AG04449 (cell line): ENCODE data around the gene RNF135.

Source experiments
- CTCF ChIA-PET: fragments of 350-600 bp; formaldehyde crosslinking; extraction: SDS; loops from one replicate; lab custom pipeline; 2021; ENCODE audit warnings: antibody characterized with exemption; lab: Yijun Ruan, JAX
- POLR2A ChIA-PET: fragments of 400-600, 350-600 bp; formaldehyde crosslinking; extraction: SDS; loops from one replicate; lab custom pipeline; 2020; ENCODE audit warnings: antibody characterized with exemption, inconsistent platforms; lab: Yijun Ruan, JAX
- DNase-seq: peaks from one replicate; pipeline ENCODE4 v3.0.0-alpha.2; 2010; ENCODE audit warnings: low read depth, low spot score
- H3K4me3 ChIP-seq: 2 replicates; pipeline ENCODE4 v1.5.1; 2011; ENCODE audit warnings: low read depth, mild to moderate bottlenecking, control low read depth, low read length
- TF ChIP-seq, protein P1 (sequence below): IDR thresholded peaks from one replicate; pipeline ENCODE4 v1.5.1; 2011; ENCODE audit warnings: mild to moderate bottlenecking, moderate library complexity, low read length, control low read depth, inconsistent platforms; ENCODE audit not compliant: insufficient read depth; ENCODE audit errors: missing control alignments

RNF135 gene

DNA sequence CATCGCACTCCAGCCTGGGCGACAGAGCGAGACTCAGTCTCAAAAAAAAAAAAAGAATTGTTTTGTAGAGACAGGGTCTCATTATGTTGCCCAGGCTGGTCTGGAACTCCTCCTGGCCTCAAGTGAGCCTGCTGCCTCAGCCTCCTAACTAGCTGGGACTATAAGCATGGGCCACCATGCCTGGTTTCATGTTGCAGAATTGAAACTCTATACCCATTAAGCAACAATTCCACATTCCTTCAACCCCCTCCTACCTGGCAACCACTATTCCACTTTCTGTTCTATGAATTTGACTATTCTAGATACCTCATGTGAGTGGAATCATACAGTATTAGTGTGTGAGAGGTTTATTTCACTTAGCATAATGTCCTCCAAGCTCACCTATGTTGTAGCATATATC lies 24.5 kb downstream of the RNF135 start:
- CTCF ChIA-PET: no interaction called here
- DNase-seq: no peak
- no peak overlapping the region for H3K4me3 ChIP-seq
- TF ChIP-seq, protein P1, sequence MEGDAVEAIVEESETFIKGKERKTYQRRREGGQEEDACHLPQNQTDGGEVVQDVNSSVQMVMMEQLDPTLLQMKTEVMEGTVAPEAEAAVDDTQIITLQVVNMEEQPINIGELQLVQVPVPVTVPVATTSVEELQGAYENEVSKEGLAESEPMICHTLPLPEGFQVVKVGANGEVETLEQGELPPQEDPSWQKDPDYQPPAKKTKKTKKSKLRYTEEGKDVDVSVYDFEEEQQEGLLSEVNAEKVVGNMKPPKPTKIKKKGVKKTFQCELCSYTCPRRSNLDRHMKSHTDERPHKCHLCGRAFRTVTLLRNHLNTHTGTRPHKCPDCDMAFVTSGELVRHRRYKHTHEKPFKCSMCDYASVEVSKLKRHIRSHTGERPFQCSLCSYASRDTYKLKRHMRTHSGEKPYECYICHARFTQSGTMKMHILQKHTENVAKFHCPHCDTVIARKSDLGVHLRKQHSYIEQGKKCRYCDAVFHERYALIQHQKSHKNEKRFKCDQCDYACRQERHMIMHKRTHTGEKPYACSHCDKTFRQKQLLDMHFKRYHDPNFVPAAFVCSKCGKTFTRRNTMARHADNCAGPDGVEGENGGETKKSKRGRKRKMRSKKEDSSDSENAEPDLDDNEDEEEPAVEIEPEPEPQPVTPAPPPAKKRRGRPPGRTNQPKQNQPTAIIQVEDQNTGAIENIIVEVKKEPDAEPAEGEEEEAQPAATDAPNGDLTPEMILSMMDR: no peak
- POLR2A ChIA-PET: no interaction called here

DNA sequence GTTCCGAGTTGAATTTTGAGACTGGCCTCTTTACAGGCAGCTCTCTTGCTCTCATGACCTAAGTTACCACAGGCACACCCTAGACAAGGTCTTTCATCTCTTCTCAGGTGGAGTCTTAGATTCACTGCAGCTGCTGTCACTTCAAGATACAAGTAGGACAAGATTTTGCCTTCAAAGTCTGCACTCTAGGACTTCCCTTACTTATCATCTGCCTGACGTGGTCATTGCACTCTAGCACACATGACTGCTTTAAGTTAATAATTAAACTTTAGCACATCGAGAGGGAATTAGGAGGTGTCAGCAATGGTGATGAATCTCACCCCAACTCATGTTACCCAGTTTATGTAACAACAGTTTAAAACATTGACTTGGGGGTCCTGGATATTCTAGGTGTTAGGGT lies 25.6 kb downstream of the RNF135 start:
- TF ChIP-seq, protein P1: no peak
- POLR2A ChIA-PET: no interaction called here
- no peak overlapping the region for H3K4me3 ChIP-seq
- DNase-seq: no peak
- CTCF ChIA-PET: interaction anchor here (1.8 kb wide), 1 partner anchor 220 kb away, joined by 5 read pairs; no protein-coding TSS in a partner anchor

DNA sequence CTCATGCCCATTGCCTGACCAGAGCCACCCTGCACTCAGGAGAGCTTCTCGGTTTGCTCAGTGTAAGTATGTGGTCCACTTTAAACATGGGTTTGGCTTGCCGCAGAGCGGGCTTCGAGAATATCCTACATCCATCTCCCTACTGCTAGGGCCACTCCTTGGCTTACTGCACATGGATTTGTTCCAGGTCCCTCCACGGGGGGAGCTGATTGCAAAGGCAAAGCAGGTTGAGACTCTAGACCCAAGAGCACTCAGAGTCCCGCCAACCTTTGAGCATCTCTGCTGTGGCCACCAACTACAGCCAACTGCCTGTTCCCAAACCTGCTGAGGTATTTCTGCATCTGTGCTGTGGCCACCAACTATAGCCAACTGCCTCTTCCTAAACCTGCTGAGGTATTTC lies 26.4 kb downstream of the RNF135 start:
- H3K4me3 ChIP-seq: no peak overlapping the region
- no peak for DNase-seq
- POLR2A ChIA-PET: no interaction called here
- TF ChIP-seq, protein P1: no peak
- CTCF ChIA-PET: interaction anchor here (1.8 kb wide), 1 partner anchor 219 kb away, joined by 5 read pairs; no protein-coding TSS in a partner anchor

DNA sequence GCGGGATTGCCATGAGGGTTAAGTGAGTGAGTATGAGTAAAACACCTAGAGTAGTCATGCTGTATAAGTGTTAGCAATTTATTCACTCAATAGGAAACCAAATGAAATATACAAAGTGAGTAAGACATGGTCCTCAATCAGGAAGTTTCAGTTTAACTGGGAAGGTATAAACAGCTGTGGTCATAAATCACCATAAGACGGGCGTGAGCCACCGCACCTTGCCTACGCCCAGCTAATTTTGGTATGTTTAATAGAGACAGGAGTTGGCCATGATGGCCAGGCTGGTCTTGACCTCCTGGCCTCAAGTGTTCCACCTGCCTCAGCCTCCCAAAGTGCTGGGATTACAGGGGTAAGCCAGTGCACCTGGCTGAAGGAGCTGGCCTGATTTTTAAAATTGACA lies 27.0 kb downstream of the RNF135 start:
- CTCF ChIA-PET: interaction anchor here (1.8 kb wide), 1 partner anchor 219 kb away, joined by 5 read pairs; no protein-coding TSS in a partner anchor
- POLR2A ChIA-PET: no interaction called here
- TF ChIP-seq, protein P1: no peak

DNA sequence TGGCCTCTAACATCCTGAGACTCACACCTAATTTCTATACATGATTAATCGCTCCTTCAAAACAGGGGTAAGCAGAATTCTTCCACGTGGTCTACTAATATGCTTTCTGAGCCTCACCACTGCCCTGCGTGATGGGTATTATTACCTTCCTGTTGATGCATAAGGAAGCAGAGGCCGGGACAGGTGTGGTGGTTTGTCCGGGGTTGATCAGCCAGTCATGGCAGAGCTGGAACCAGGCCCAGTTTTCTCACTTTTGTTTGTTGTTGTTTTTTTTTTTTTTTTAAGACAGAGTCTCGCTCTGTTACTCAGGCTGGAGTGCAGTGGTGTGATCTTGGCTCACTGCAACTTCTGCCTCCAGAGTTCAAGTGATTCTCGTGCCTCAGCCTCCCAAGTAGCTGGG lies 31.2 kb downstream of the RNF135 start:
- TF ChIP-seq, protein P1: no peak
- no peak for DNase-seq

More for the DNA sequence above, 27.0 kb downstream of the RNF135 start:
- DNase-seq: no peak
- H3K4me3 ChIP-seq: no peak overlapping the region

DNA sequence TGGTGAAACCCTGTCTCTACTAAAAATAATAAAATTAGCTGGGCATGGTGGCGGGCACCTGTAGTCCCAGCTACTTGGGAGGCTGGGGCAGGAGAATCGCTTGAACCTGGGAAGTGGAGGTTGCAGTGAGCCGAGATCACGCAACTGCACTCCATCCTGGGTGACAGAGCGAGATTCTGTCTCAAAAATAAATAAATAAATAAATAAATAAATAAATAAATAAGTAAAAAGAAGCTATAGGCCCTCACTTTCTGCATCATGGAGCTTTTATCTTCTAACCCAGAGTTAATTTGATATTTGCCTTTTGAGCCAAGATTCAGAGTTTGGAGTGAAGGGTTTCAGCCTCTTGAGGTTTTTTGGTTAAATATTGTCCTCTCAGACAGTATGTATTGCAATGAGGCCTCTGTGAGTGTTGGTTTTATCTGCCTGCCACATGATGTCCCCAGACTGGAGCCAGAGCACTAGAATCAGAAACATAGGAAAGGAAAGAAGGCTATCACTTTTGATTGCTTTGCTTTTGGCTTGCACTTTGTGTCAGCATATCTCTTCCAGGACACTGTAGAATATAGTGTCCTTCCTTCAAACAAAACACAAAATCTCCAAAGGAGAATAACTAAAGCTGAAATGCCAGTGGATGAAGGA lies 32.5 kb downstream of the RNF135 start:
- TF ChIP-seq, protein P1: no peak
- H3K4me3 ChIP-seq: no peak overlapping the region
- POLR2A ChIA-PET: no interaction called here
- CTCF ChIA-PET: interaction anchor here (1.1 to 1.8 kb wide), 4 partner anchors 9 to 523 kb away, joined by 3 to 6 read pairs (median 5); no protein-coding TSS in a partner anchor
- DNase-seq: no peak

More for the DNA sequence above, 31.2 kb downstream of the RNF135 start:
- POLR2A ChIA-PET: no interaction called here
- no peak overlapping the region for H3K4me3 ChIP-seq
- CTCF ChIA-PET: interaction anchor here (1.0 to 1.5 kb wide), 2 partner anchors 11 to 212 kb away, joined by 4 read pairs; no protein-coding TSS in a partner anchor
